ENCODE data around the gene ZNF747. TPM values are rescaled to one million over a fixed set of nuclear protein-coding genes. Genes with fewer than 3 reads are reported as not detected.

ZNF747 gene
- polyA plus RNA-seq (2013, experiment 1 of 2; ENCODE audit: insufficient read length) = 5.3 TPM
- polyA plus RNA-seq (2013, experiment 2 of 2; ENCODE audit: insufficient read length) = 5.3 TPM

DNA sequence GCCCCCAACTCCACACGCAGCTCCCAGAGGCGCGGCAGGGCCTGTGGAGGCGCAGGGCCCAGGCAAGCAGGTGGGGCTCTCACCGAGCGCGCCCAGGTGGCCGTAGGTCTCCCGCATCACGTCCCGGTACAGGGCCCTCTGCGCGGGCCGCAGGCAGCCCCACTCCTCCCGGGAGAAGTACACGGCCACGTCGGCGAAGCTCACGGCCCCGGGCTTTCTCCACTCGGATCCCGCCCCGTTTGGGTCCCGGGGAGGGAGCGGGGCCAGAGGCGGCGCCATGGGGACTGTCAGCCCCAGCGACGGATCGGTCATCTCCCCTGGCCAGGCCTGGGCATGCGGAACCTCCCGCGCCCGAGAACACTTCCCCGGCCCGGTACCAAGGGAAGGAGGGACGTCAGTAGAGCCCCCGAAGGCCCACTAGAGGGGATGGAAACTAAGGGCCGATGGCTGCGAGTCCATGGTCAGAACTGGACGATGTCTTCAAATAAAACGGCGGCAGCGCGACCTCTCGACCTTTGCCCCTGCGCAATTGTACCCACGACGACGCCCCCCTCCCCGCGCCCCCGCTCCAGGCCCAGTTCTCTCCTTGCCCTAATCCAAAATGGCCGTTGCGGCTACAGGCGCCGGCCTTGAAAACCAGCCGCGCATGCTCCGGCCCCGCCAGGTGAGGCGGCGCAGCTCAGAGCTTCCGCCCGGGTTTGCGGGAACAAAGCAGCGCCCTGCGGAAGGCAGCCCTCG, at the start of gene ZNF747:
Gene ZNF747, minus strand, starts transcription at position 491 of the 738 bp plus-strand sequence. Its CDS starts 179 bp downstream, at position 312.
- peak; percentile 84 for DNase-seq

GRCh38 chr16:30582611-30583340, 48.1 kb upstream of the ZNF747 start:
- no peak for DNase-seq

GRCh38 chr16:30581457-30581856, 46.8 kb upstream of the ZNF747 start:
- DNase-seq = no peak

GRCh38 chr16:30574678-30575077, 40.0 kb upstream of the ZNF747 start:
- no peak for DNase-seq

GRCh38 chr16:30571445-30572322, 37.0 kb upstream of the ZNF747 start, which contains the start of gene ZNF688:
Gene ZNF688 (minus strand): TSS chr16:30571714. CDS start chr16:30571629, 85 bp downstream.
- DNase-seq = peak; percentile 98

GRCh38 chr16:30570636-30571444, 36.2 kb upstream of the ZNF747 start:
- DNase-seq = peak; percentile 32

GRCh38 chr16:30569746-30570635, 35.3 kb upstream of the ZNF747 start:
- no peak for DNase-seq

- DNase-seq = no peak
Measured at GRCh38 chr16:30569281-30569680, 34.6 kb upstream of the ZNF747 start.

DNA sequence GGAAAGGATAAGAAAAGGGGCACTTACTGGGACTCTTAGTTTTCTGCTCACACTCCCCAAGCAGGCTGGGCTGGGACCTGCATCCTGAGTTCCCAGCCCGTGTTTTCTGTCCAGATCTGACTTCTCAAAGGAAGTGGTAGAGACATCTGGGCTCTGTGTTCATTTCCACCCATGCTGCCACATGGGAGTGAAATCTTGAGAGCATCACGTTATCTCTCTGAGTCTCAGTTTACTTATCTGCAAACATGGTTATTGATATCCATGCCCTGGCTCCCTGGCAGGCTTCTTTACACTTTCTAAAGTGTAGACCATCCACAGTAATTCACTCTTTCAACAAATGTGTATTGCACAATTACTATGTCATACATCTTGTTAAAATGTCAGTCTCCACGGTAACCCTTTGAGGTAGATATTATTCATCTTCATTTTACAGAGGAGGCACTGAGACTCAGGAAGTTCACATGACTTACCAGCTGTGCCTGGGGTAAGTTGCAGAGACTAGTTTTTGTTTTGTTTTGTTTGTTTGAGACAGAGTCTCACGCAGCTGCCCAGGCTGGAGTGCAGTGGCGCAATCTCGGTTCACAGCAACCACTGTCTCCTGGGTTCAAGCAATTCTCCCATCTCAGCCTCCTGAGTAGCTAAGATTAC, 33.5 kb upstream of the ZNF747 start:
- DNase-seq = peak; percentile 29

GRCh38 chr16:30567160-30567990, 32.7 kb upstream of the ZNF747 start:
- DNase-seq = no peak

DNA sequence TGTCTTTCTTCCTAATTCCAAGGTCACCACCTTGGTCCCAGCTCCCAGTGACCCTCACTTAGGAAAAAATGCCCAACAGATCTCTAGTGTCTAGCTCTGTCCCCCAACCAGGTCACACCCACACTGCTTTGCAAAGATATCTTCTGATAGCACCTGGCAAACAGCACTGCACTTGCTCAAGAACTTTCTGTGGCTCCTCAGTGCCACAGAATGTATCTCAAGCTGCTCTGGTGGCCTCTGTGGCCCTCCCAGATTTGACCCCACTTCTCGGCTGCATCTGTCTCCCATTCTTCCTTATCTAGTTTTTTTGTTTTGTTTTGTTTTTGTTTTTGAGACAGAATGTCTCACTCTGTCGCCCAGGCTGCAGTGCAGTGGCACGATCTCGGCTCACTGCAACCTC, 31.9 kb upstream of the ZNF747 start:
- DNase-seq = no peak

- no peak for DNase-seq
Measured at GRCh38 chr16:30565984-30566383, 31.3 kb upstream of the ZNF747 start.

DNA sequence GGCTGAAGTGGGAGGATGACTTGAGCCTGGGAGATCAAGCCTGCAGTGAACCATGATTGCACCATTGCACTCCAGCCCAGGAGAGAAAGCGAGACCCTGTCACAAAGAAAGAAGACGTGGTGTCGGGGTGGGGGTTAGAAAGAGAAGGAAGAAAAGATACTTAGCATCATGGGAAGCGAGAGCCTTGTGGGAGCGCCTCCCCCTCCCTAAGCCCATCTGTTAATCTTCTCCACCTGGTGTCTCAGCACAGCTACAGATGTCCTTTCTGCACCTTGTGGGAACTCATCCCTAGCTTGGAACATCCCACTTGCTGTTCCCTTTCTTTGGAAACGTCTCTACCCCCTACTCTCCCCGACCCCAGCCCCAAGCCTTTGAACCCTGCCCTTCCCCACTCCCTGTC, 30.9 kb upstream of the ZNF747 start:
- DNase-seq = no peak

- DNase-seq = no peak
Measured at GRCh38 chr16:30562021-30562420, 27.4 kb upstream of the ZNF747 start.

DNA sequence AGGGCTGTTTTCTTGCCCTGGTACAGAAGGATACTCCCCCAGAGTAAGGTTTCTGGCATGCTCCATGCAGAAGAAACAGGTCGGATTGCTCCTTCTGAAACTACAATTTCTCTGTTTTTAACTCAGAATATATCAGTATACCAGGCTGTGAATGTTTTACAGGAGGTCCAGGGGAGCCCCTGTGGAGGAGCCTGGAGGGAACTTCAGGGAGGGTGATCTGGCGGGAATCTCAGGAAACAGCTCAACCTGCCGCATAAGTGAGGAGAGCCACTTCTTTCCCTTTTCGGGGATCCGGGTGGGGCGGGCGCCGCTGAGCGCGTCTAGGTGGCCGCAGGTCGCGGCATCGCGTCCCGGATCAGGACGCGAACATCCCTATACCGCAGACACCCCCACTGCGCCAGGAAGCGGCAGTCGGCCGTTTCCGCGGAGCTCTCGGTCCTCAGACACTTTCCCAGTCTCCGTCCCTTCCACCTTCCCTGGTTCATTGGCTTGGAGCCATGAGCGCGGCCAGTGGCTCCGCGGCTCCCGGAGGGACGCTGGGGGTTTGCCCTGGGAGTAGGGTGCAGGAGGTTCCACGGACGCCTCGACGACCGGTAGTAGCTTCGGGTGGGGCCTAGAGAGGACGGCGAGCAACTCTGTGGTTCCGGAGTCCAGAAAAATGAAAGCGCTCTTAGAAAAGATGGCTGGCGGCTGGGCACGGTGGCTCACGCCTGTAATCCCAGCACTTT, 26.6 kb upstream of the ZNF747 start:
- no peak for DNase-seq

DNA sequence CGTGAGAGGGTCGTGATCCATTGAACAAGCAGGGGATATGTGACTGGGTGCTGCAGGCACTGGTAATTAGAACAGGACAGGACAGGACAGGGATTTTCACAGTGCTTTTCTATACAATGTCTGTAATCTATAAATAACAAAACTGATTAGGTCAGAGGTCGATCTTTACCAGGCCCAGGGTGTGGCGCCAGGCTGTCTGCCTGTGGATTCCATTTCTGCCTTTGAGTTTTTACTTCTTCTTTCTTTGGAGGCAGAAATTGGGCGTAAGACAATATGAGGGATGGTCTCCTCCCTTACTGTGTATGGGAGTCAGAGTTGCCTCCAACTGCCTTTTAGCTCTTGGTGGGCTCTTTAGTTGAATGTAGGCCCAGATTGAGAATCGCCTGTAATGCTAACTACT, 25.0 kb upstream of the ZNF747 start:
- DNase-seq = no peak

GRCh38 chr16:30558789-30559377, 24.2 kb upstream of the ZNF747 start:
- DNase-seq = no peak

Measured in fibroblast of skin of scalp (primary cell).